Nephron progenitor cell (in vitro differentiated cells): Measurements from ENCODE around the gene FAM89A.
"Not testable (repeated sequence)": the region's sequence is repeated elsewhere in the genome, so short reads cannot be mapped to it uniquely, and the experiment has no call there.

Source experiments
- DNase-seq: peaks from one replicate; pipeline ENCODE4 v3.0.0; 2021
- H3K27ac Mint-ChIP-seq: 2 replicates; pipeline ENCODE4 v1.8.0; 2021; ENCODE audit warnings: mild to moderate bottlenecking, moderate library complexity, mixed read lengths
- H3K27me3 Mint-ChIP-seq: 2 replicates; pipeline ENCODE4 v1.8.0; 2021; ENCODE audit warnings: mild to moderate bottlenecking, low read depth, mixed read lengths; ENCODE audit not compliant: poor library complexity
- H3K36me3 Mint-ChIP-seq: 2 replicates; pipeline ENCODE4 v1.8.0; 2021; ENCODE audit warnings: low read depth, mixed read lengths
- H3K4me1 Mint-ChIP-seq: 2 replicates; pipeline ENCODE4 v1.8.0; 2021; ENCODE audit warnings: mixed read lengths
- H3K4me3 Mint-ChIP-seq: 2 replicates; pipeline ENCODE4 v1.8.0; 2021; ENCODE audit warnings: mild to moderate bottlenecking, moderate library complexity, mixed read lengths
- H3K9me3 Mint-ChIP-seq: 2 replicates; pipeline ENCODE4 v1.8.0; 2021; ENCODE audit warnings: mild to moderate bottlenecking, moderate library complexity, mixed read lengths
- CTCF ChIP-seq: fragments of 200-600 bp; sonication (generic); IDR thresholded peaks from 2 replicates; pipeline ENCODE4 v1.5.0; 2021; ENCODE audit warnings: antibody characterized with exemption

The FAM89A gene

GRCh38 chr1:230986976-230987375, 53.1 kb downstream of the FAM89A start:
- no peak overlapping the region for H3K27ac Mint-ChIP-seq
- no peaks in the 10 kb centered on the region for H3K27me3 Mint-ChIP-seq
- peaks cover 24% of the 10 kb centered on the region for H3K4me1 Mint-ChIP-seq
- no peaks in the 10 kb centered on the region for H3K9me3 Mint-ChIP-seq
- peaks cover 18% of the 10 kb centered on the region for H3K36me3 Mint-ChIP-seq
- DNase-seq, result no peak
- no peak for TF ChIP-seq CTCF
- no peak overlapping the region for H3K4me3 Mint-ChIP-seq

GRCh38 chr1:230985711-230986110, 54.3 kb downstream of the FAM89A start:
- peaks cover 24% of the 10 kb centered on the region for H3K4me1 Mint-ChIP-seq
- DNase-seq, result no peak
- TF ChIP-seq CTCF, result no peak
- H3K27ac Mint-ChIP-seq, result no peak overlapping the region
- H3K9me3 Mint-ChIP-seq, result no peaks in the 10 kb centered on the region
- H3K36me3 Mint-ChIP-seq, result peaks cover 9% of the 10 kb centered on the region
- no peak overlapping the region for H3K4me3 Mint-ChIP-seq
- no peaks in the 10 kb centered on the region for H3K27me3 Mint-ChIP-seq

- not testable (repeated sequence) for H3K27me3 Mint-ChIP-seq, DNase-seq, H3K9me3 Mint-ChIP-seq, H3K36me3 Mint-ChIP-seq
- Mint-ChIP-seq H3K4me1 (peaks cover 24% of the 10 kb centered on the region), H3K4me3 (peak overlapping the region; percentile 31), H3K27ac (peak overlapping the region; percentile 34)
Observed at GRCh38 chr1:230984622-230985515, 55.2 kb downstream of the FAM89A start.

GRCh38 chr1:230983811-230984210, 56.2 kb downstream of the FAM89A start:
- Mint-ChIP-seq H3K27ac (peak overlapping the region; percentile 70), H3K4me1 (peaks cover 24% of the 10 kb centered on the region), H3K9me3 (no peaks in the 10 kb centered on the region), H3K27me3 (no peaks in the 10 kb centered on the region), H3K4me3 (peak overlapping the region; percentile 31), H3K36me3 (peaks cover 9% of the 10 kb centered on the region)
- no peak for DNase-seq
- TF ChIP-seq CTCF, result no peak

GRCh38 chr1:230982696-230983095, 57.4 kb downstream of the FAM89A start:
- Mint-ChIP-seq H3K36me3 (peaks cover 5% of the 10 kb centered on the region), H3K27me3 (no peaks in the 10 kb centered on the region), H3K9me3 (no peaks in the 10 kb centered on the region), H3K27ac (no peak overlapping the region), H3K4me1 (peaks cover 26% of the 10 kb centered on the region), H3K4me3 (no peak overlapping the region)
- no peak for DNase-seq
- TF ChIP-seq CTCF, result no peak

GRCh38 chr1:230979952-230980351, 60.1 kb downstream of the FAM89A start:
- H3K36me3 Mint-ChIP-seq, result no peaks in the 10 kb centered on the region
- peaks cover 25% of the 10 kb centered on the region for H3K4me1 Mint-ChIP-seq
- no peak overlapping the region for H3K27ac Mint-ChIP-seq
- DNase-seq, result no peak
- no peak overlapping the region for H3K4me3 Mint-ChIP-seq
- TF ChIP-seq CTCF, result no peak
- peaks cover 4% of the 10 kb centered on the region for H3K27me3 Mint-ChIP-seq
- no peaks in the 10 kb centered on the region for H3K9me3 Mint-ChIP-seq
